ENCODE measurements around the gene MKLN1. TPM values are rescaled to one million over a fixed set of nuclear protein-coding genes. Genes with fewer than 3 reads are reported as not detected.

The MKLN1 gene
- total RNA-seq, 1 experiment from 2014 or later, result 90.2 TPM

DNA sequence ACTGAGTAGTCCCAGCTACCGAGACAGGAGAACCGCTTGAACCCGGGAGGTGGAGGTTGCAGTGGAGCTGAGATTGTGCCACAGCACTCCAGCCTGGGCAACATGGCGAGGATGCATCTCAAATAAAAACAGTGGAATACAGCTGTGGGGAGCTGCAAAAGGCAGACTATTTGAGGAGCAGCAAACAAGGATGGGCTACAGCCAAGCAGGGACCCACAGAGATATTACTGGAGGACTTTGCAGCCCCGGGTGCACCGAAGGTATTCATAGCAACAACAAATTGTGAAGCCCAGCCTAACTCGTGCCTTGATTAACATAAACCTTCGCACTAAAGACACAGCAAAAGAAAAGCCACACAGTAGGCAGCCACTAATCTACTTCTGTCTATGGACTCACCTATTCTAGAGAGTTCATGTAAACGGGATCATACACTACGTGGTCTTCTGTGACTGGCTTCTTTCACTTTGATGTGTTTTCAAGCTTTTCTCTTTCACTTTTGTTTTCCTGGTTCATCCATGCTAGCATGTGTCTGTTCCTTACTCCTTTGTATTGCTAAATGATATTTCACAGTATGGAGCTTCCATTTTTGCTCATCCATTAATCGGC is 194.8 kb downstream of the MKLN1 start:
- POLR2A ChIA-PET (ENCODE audit: low non-redundant PET), result interaction anchor here (0.5 kb wide), 1 partner anchor 42 kb away, joined by 3 read pairs; no protein-coding TSS in a partner anchor

DNA sequence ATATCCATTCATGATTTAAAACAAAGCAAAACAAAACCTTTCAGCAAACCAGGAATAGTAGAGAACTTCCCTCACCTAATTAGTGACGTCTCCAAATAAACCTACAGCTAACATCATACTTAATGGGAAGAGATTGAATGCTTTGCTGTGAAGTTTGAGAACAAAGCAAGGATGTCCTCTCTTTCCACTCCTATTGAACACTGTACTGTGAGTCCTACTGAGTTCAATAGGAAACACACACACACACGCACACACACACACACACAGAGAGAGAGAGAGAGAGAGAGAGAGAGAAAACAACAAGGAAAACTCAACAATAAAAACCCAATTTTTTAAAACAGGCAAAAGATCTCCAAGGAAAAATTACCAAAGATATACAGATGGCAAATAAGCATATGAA is 196.4 kb downstream of the MKLN1 start:
- TF ChIP-seq CTCF (conservative IDR thresholded peaks at IDR 0.05; ENCODE audit: low read depth, low read length), result no peak
- TF ChIP-seq EZH2 (IDR thresholded peaks at IDR 0.05; ENCODE audit: borderline replicate concordance, low read depth, low read length, poor library complexity, severe bottlenecking), result no peak
- no peak overlapping the region for H3K4me3 ChIP-seq (ENCODE audit: low read depth, low read length, poor library complexity, severe bottlenecking)
- no peak overlapping the region for H3K27ac ChIP-seq (ENCODE audit: low read depth, low read length, poor library complexity, severe bottlenecking)
- BruUV-seq (replicated peaks), result no TSS peak
- no peaks in the 10 kb centered on the region for H3K9me3 ChIP-seq (ENCODE audit: low read depth, low read length, poor library complexity, severe bottlenecking)
- POLR2A ChIA-PET (ENCODE audit: low non-redundant PET), result interaction anchor here (0.6 kb wide), 1 partner anchor 41 kb away, joined by 8 read pairs; no protein-coding TSS in a partner anchor
- no peak for DNase-seq (ENCODE audit: low spot score)
- intact Hi-C loops (cut with micrococcal nuclease; ENCODE audit: unreplicated experiment), result no loop called here
- H3K36me3 ChIP-seq (ENCODE audit: insufficient read depth, low read length, poor library complexity, severe bottlenecking), result no peaks in the 10 kb centered on the region
- no peaks in the 10 kb centered on the region for H3K27me3 ChIP-seq (replicated peaks; ENCODE audit: insufficient read depth, low read depth, low read length, poor library complexity)
- CTCF ChIA-PET, result no interaction called here
- no peaks in the 10 kb centered on the region for H3K4me1 ChIP-seq (ENCODE audit: insufficient read depth, low read length, poor library complexity, severe bottlenecking)

More for the DNA sequence above, 194.8 kb downstream of the MKLN1 start:
- BruUV-seq (replicated peaks), result no TSS peak
- Histone ChIP-seq H3K9me3 (ENCODE audit: low read depth, low read length, poor library complexity, severe bottlenecking) (no peaks in the 10 kb centered on the region), H3K36me3 (ENCODE audit: insufficient read depth, low read length, poor library complexity, severe bottlenecking) (no peaks in the 10 kb centered on the region), H3K27me3 (replicated peaks; ENCODE audit: insufficient read depth, low read depth, low read length, poor library complexity) (no peaks in the 10 kb centered on the region), H3K4me3 (ENCODE audit: low read depth, low read length, poor library complexity, severe bottlenecking) (no peak overlapping the region), H3K27ac (ENCODE audit: low read depth, low read length, poor library complexity, severe bottlenecking) (no peak overlapping the region), H3K4me1 (ENCODE audit: insufficient read depth, low read length, poor library complexity, severe bottlenecking) (no peaks in the 10 kb centered on the region)
- CTCF ChIA-PET, result interaction anchor here (0.8 kb wide), 1 partner anchor 24 kb away, joined by 3 read pairs; no protein-coding TSS in a partner anchor
- no peak for DNase-seq (ENCODE audit: low spot score)
- TF ChIP-seq EZH2 (IDR thresholded peaks at IDR 0.05; ENCODE audit: borderline replicate concordance, low read depth, low read length, poor library complexity, severe bottlenecking) (no peak), CTCF (conservative IDR thresholded peaks at IDR 0.05; ENCODE audit: low read depth, low read length) (no peak)
- intact Hi-C loops (cut with micrococcal nuclease; ENCODE audit: unreplicated experiment), result no loop called here

GRCh38 chr7:131524703-131525102 is 197.0 kb downstream of the MKLN1 start:
- Histone ChIP-seq H3K27me3 (replicated peaks; ENCODE audit: insufficient read depth, low read depth, low read length, poor library complexity) (no peaks in the 10 kb centered on the region), H3K36me3 (ENCODE audit: insufficient read depth, low read length, poor library complexity, severe bottlenecking) (no peaks in the 10 kb centered on the region), H3K4me1 (ENCODE audit: insufficient read depth, low read length, poor library complexity, severe bottlenecking) (no peaks in the 10 kb centered on the region), H3K4me3 (ENCODE audit: low read depth, low read length, poor library complexity, severe bottlenecking) (no peak overlapping the region), H3K9me3 (ENCODE audit: low read depth, low read length, poor library complexity, severe bottlenecking) (no peaks in the 10 kb centered on the region), H3K27ac (ENCODE audit: low read depth, low read length, poor library complexity, severe bottlenecking) (no peak overlapping the region)
- DNase-seq (ENCODE audit: low spot score), result no peak
- ChIA-PET CTCF (no interaction called here), POLR2A (ENCODE audit: low non-redundant PET) (interaction anchor here (0.6 kb wide), 1 partner anchor 41 kb away, joined by 8 read pairs; no protein-coding TSS in a partner anchor)
- no TSS peak for BruUV-seq (replicated peaks)
- no peak for TF ChIP-seq EZH2 (IDR thresholded peaks at IDR 0.05; ENCODE audit: borderline replicate concordance, low read depth, low read length, poor library complexity, severe bottlenecking)
- no peak for TF ChIP-seq CTCF (conservative IDR thresholded peaks at IDR 0.05; ENCODE audit: low read depth, low read length)
- intact Hi-C loops (cut with micrococcal nuclease; ENCODE audit: unreplicated experiment), result no loop called here
